ENCODE results near the gene UBN1. TPM values are rescaled to one million over a fixed set of nuclear protein-coding genes. Genes with fewer than 3 reads are reported as not detected.

Gene UBN1
- total and polyA plus RNA-seq, 2 donors (not counting 3 experiments of a cell fraction or from before 2014, with no cell fraction given), result 26.0 to 44.8 TPM

- Histone ChIP-seq H3K9ac (replicated peaks; ENCODE audit: extremely low read depth, insufficient read depth, low read length) (no peak overlapping the region), H3K4me1 (ENCODE audit: control insufficient read depth, extremely low read depth, insufficient read depth, low read length) (peaks cover under 1% of the 10 kb centered on the region), H3K4me2 (ENCODE audit: insufficient read depth, low read length) (no peak overlapping the region), H2AFZ (ENCODE audit: low read depth, low read length) (no peak overlapping the region), H3K27ac (ENCODE audit: insufficient read depth, low read depth, low read length) (no peak overlapping the region), H3K27me3 (ENCODE audit: control insufficient read depth in 2 of 2, insufficient read depth in 2 of 2, low read length in 2 of 2) (peaks cover 6 to 8% of the 10 kb centered on the region in 2 experiments), H3K4me3 (replicated peaks in 1 of 3; ENCODE audit: insufficient read depth in 1 of 3, low read depth in 1 of 3, low read length in 3 of 3) (no peak overlapping the region), H3K9me3 (replicated peaks; ENCODE audit: control insufficient read depth, insufficient read depth, low read length) (peaks cover 2% of the 10 kb centered on the region), H3K9me1 (replicated peaks; ENCODE audit: control insufficient read depth, extremely low read depth, insufficient read depth, low read length) (no peaks in the 10 kb centered on the region), H3K36me3 (ENCODE audit: control insufficient read depth in 2 of 2, extremely low read depth in 1 of 2, insufficient read depth in 2 of 2, low read length in 2 of 2) (no peaks in the 10 kb centered on the region), H4K20me1 (replicated peaks; ENCODE audit: control insufficient read depth, extremely low read depth, insufficient read depth, low read length) (no peaks in the 10 kb centered on the region), H3K79me2 (ENCODE audit: control insufficient read depth, insufficient read depth, low read length) (no peaks in the 10 kb centered on the region)
- ChIA-PET CTCF (interaction anchor here (0.9 to 3.0 kb wide), 2 partner anchors 12 to 25 kb away, joined by 4 to 10 read pairs; no protein-coding TSS in a partner anchor), POLR2A (no interaction called here)
- intact Hi-C loops (cut with micrococcal nuclease), result no loop called here
- BruUV-seq (replicated peaks), result no TSS peak
- TF ChIP-seq MYC (IDR thresholded peaks at IDR 0.05; ENCODE audit: low read depth, low read length), result no peak
- TF ChIP-seq POLR2A (IDR thresholded peaks at IDR 0.05; ENCODE audit: low read depth, low read length), result no peak
- TF ChIP-seq, protein P1, sequence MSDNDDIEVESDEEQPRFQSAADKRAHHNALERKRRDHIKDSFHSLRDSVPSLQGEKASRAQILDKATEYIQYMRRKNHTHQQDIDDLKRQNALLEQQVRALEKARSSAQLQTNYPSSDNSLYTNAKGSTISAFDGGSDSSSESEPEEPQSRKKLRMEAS (IDR thresholded peaks at IDR 0.05; ENCODE audit: insufficient read depth, insufficient read length), result no peak
- TF ChIP-seq POLR2AphosphoS5 (IDR thresholded peaks at IDR 0.05; ENCODE audit: insufficient read depth, low read depth, low read length), result no peak
- no peak for TF ChIP-seq FOS (IDR thresholded peaks at IDR 0.05; ENCODE audit: borderline replicate concordance, insufficient read depth, low read length)
- TF ChIP-seq, protein P2, sequence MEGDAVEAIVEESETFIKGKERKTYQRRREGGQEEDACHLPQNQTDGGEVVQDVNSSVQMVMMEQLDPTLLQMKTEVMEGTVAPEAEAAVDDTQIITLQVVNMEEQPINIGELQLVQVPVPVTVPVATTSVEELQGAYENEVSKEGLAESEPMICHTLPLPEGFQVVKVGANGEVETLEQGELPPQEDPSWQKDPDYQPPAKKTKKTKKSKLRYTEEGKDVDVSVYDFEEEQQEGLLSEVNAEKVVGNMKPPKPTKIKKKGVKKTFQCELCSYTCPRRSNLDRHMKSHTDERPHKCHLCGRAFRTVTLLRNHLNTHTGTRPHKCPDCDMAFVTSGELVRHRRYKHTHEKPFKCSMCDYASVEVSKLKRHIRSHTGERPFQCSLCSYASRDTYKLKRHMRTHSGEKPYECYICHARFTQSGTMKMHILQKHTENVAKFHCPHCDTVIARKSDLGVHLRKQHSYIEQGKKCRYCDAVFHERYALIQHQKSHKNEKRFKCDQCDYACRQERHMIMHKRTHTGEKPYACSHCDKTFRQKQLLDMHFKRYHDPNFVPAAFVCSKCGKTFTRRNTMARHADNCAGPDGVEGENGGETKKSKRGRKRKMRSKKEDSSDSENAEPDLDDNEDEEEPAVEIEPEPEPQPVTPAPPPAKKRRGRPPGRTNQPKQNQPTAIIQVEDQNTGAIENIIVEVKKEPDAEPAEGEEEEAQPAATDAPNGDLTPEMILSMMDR (IDR thresholded peaks at IDR 0.05; ENCODE audit: extremely low read depth in 1 of 2, insufficient read depth in 1 of 2, low read depth in 1 of 2, low read length in 2 of 2), result no peak
- no peak for TF ChIP-seq GATA2 (IDR thresholded peaks at IDR 0.05; ENCODE audit: insufficient read depth, insufficient read length, low read depth, low read length)
- no peak for TF ChIP-seq JUN (IDR thresholded peaks at IDR 0.05; ENCODE audit: borderline replicate concordance, insufficient read depth, insufficient read length, low read depth)
- no peak for TF ChIP-seq EZH2 (IDR thresholded peaks at IDR 0.05; ENCODE audit: borderline replicate concordance, low read depth, low read length, severe bottlenecking)
- DNase-seq (ENCODE audit: low read depth, low spot score) (no peak), FAIRE-seq (no peak)
- dilution Hi-C loops (cut with MboI; ENCODE audit: extremely low pct_ligation_motif_present, low sequenced_read_pairs), result no loop called here
These were observed 84.1 kb downstream of the UBN1 start for GRCh38 chr16:4931381-4931780.

Other genes with a start within 250 kb of the UBN1 start
- 41.6 and 43.8 TPM in 2 replicates for gene UBALD1, start 232.6 kb upstream of the UBN1 start, total RNA-seq
- gene UBALD1, start 232.6 kb upstream of the UBN1 start, polyA plus RNA-seq, result 24.8 and 34.6 TPM in 2 replicates
- gene MGRN1, start 222.7 kb upstream of the UBN1 start, total RNA-seq, result 73.0 and 80.9 TPM in 2 replicates
- 15.6 and 15.8 TPM in 2 replicates for gene MGRN1, start 222.7 kb upstream of the UBN1 start, polyA plus RNA-seq
- 22.8 and 24.7 TPM in 2 replicates for gene NUDT16L1, start 153.9 kb upstream of the UBN1 start, total RNA-seq
- 53.1 and 65.3 TPM in 2 replicates for gene NUDT16L1, start 153.9 kb upstream of the UBN1 start, polyA plus RNA-seq
- gene ANKS3, start 113.2 kb upstream of the UBN1 start, total RNA-seq, result 22.5 and 24.0 TPM in 2 replicates
- 13.9 and 14.2 TPM in 2 replicates for gene ANKS3, start 113.2 kb upstream of the UBN1 start, polyA plus RNA-seq
- 1.0 TPM in 1 of 2 replicates, not detected in the other for gene DNAAF8, start 112.9 kb upstream of the UBN1 start, total RNA-seq
- 0.49 and 0.58 TPM in 2 replicates for gene DNAAF8, start 112.9 kb upstream of the UBN1 start, polyA plus RNA-seq
- gene ZNF500, start 80.3 kb upstream of the UBN1 start, total RNA-seq, result 12.2 and 13.5 TPM in 2 replicates
- gene ZNF500, start 80.3 kb upstream of the UBN1 start, polyA plus RNA-seq, result 8.6 and 12.8 TPM in 2 replicates
- gene SEPTIN12, start 59.1 kb upstream of the UBN1 start, total RNA-seq, result not detected in 2 replicates
- not detected in 2 replicates for gene SEPTIN12, start 59.1 kb upstream of the UBN1 start, polyA plus RNA-seq
- not detected in 2 replicates for gene SMIM22, start 52.1 kb upstream of the UBN1 start, total RNA-seq
- not detected in 2 replicates for gene SMIM22, start 52.1 kb upstream of the UBN1 start, polyA plus RNA-seq
- 12.0 and 14.7 TPM in 2 replicates for gene ROGDI, start 44.8 kb upstream of the UBN1 start, total RNA-seq
- gene ROGDI, start 44.8 kb upstream of the UBN1 start, polyA plus RNA-seq, result 36.9 TPM in 2 replicates
- 107 TPM in 2 replicates for gene GLYR1, start 193 bp upstream of the UBN1 start, total RNA-seq
- gene GLYR1, start 193 bp upstream of the UBN1 start, polyA plus RNA-seq, result 44.0 and 47.9 TPM in 2 replicates
- 0.05 and 0.20 TPM in 2 replicates for gene PPL, start 89.7 kb downstream of the UBN1 start, total RNA-seq
- 0.03 and 0.07 TPM in 2 replicates for gene PPL, start 89.7 kb downstream of the UBN1 start, polyA plus RNA-seq
- gene SEC14L5, start 110.8 kb downstream of the UBN1 start, total RNA-seq, result not detected in 2 replicates
- gene SEC14L5, start 110.8 kb downstream of the UBN1 start, polyA plus RNA-seq, result not detected in 2 replicates
- 26.3 and 29.9 TPM in 2 replicates for gene NAGPA, start 186.5 kb downstream of the UBN1 start, total RNA-seq
- gene NAGPA, start 186.5 kb downstream of the UBN1 start, polyA plus RNA-seq, result 29.6 and 35.2 TPM in 2 replicates
- not detected in 2 replicates for gene C16orf89, start 218.5 kb downstream of the UBN1 start, total RNA-seq
- not detected in 2 replicates for gene C16orf89, start 218.5 kb downstream of the UBN1 start, polyA plus RNA-seq
- gene ALG1, start 224.4 kb downstream of the UBN1 start, total RNA-seq, result 33.7 and 37.1 TPM in 2 replicates
- 43.7 and 46.0 TPM in 2 replicates for gene ALG1, start 224.4 kb downstream of the UBN1 start, polyA plus RNA-seq

All from endothelial cell of umbilical vein (primary cell).